Measurements from ENCODE around the gene STK38L.

The STK38L gene

DNA sequence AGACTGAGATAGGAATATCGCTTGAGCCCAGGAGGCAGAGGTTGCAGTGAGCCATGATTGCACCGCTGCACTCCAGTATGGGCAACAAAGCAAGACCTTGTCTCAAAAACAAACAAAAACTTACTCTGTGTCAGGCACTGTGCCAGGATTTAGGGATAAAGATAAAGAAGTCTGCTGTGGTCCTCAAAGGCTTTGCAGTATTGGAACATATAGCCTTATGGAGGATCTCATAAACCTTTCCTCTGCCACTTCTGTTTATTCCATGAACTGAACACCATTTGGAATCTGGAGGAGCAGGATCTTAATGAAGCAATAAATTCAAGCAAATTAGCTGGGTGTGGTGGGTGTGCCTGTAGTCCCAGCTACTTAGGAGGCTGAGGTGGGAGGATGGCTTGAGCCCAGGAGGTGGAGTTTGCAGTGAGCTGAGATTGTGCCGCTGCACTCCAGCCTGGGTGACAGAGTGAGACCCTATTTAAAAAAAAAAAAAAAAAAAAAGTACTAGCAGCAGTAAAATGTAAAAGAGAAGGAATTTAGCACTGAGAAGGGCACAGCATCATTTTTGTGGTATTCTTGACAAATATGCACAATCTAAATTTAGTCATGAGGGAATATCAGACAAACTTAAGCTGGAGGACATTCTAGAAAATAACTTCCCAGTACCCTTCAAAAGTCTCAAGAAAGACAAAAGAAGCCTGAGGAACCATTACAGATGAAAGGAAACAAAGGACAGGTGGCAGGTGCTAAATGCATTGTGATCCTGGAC lies 115.7 kb downstream of the STK38L start:
- no peak for DNase-seq

DNA sequence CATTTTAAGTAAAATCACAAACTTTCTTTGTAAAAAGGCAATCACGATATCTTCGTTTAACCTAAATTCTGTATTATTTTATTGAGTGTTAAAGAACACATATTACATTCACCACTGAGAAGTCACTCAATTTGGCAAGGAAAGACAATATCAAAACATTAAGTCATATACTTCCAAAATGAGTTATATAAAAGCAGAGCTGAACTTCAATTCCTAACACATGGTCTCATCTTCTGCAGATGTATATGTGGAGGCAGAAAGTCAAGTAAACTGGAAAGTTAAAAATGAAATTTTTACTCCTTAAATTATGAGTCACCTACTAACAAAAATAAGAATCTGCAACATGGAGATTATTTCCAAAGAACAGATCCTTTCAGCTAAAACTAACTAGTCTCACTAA lies 117.3 kb downstream of the STK38L start:
- DNase-seq, result no peak

DNA sequence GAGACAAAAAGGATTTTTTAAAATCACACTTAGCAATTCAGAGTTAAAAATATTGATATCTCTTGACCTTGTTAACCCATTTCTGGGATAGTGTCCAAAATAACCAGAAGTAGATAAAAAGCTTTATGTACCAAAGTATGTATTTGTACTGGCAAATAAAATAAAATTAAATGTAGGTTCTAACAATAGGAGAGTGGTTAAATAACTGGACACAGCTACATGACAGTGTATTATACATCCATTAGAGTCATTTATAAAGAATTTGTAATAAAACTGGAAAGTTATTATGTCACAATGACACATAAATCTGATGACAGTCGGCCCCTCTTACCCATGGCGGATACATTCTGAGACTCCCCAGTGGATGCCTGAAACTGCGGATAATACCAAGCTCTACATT lies 122.5 kb downstream of the STK38L start:
- no peak for DNase-seq

- no peak for DNase-seq
Measured at GRCh38 chr12:27367078-27367477, 123.0 kb downstream of the STK38L start.
